Tibial nerve (tissue), 4 donors: ENCODE data around the gene ASH1L.

Source experiments
- CTCF ChIP-seq, 5 experiments: fragments of 200-600 bp in 3 of 5; fragments of 450-650 bp in 2 of 5; sonication (generic) in 3 of 5; IDR thresholded peaks; one replicate each; pipeline ENCODE4 v1.5.1; 2016 to 2019; ENCODE audit warnings: antibody characterized with exemption in 5 of 5, mild to moderate bottlenecking in 3 of 5, moderate library complexity in 2 of 5
- EP300 ChIP-seq, 2 donors: sonication (generic); formaldehyde crosslinking; IDR thresholded peaks; one replicate each; pipeline ENCODE4 v1.6.1; 2017; ENCODE audit warnings: antibody characterized with exemption in 2 of 2, mild to moderate bottlenecking in 1 of 2
- POLR2A ChIP-seq, 2 donors: fragments of 450-650 bp; IDR thresholded peaks; one replicate each; pipeline ENCODE4 v1.6.1; 2017; ENCODE audit warnings: antibody characterized with exemption in 2 of 2, mild to moderate bottlenecking in 2 of 2, moderate library complexity in 2 of 2

GRCh38 chr1:155352631-155353030 lies 210.0 kb downstream of the ASH1L start:
- TF ChIP-seq CTCF (IDR thresholded peaks at IDR 0.05) (no peak), EP300 (IDR thresholded peaks at IDR 0.05) (no peak), POLR2A (IDR thresholded peaks at IDR 0.05) (no peak)
